Left colon (tissue), 2 donors: ENCODE results near the gene LYRM4. TPM values are rescaled to one million over a fixed set of nuclear protein-coding genes. Genes with fewer than 3 reads are reported as not detected.

Experiments
- ATAC-seq: fragments of 200-7000 bp; cut with Tn5 transposase; one replicate; pipeline ENCODE4 v1.9.1; 2020; ENCODE audit warnings: mild to moderate bottlenecking, moderate library complexity
- DNase-seq, 2 donors: peaks; one replicate each; pipeline ENCODE4 v3.0.0-alpha.2; 2020
- intact Hi-C, 2 donors: fragments of 100-400 bp; cut with DNase I in 1 of 2; cut with micrococcal nuclease in 1 of 2; formaldehyde crosslinking; loops; one replicate each; pipeline versions ENCODE4 v1.11.2 to v1.14.0; 2022; cut with DNase I, micrococcal nuclease
- total RNA-seq, 2 donors: library from RNA; stranded (reverse); fragmentation: NEBNext Ultra II Directional; extraction: Animal tissue kit (Norgen Biotek cat#: 25700); gene quantifications; one replicate each; pipeline ENCODE4 v1.2.1, GENCODE V29; 2021
- donor health status: DM: no; HTN: no; CAD: no.
- donor health status: DM: yes; HTN: yes; CAD: no.

LYRM4 gene
- total RNA-seq, 2 donors from 2014 or later, result 12.1 to 12.5 TPM

- ATAC-seq, result peak; percentile 41
- intact Hi-C loops, result no loop called here
- DNase-seq, result no peak
Observed at GRCh38 chr6:5215159-5215558, 45.6 kb downstream of the LYRM4 start.

- ATAC-seq (peak; percentile 56), DNase-seq (peak in 1 of 2 donors; percentile 35)
- intact Hi-C loops, result no loop called here
Observed at GRCh38 chr6:5214570-5215052, 46.1 kb downstream of the LYRM4 start.

- DNase-seq (no peak), ATAC-seq (no peak)
- intact Hi-C loops, result no loop called here
Observed at GRCh38 chr6:5213836-5214235, 46.9 kb downstream of the LYRM4 start.

- no peak for DNase-seq
- intact Hi-C loops, result no loop called here
- no peak for ATAC-seq
Observed at GRCh38 chr6:5211492-5211891, 49.3 kb downstream of the LYRM4 start.

- intact Hi-C loops, result no loop called here
- no peak for ATAC-seq
- DNase-seq, result no peak
Observed at GRCh38 chr6:5208471-5208971, 52.2 kb downstream of the LYRM4 start.

- ATAC-seq, result no peak
- intact Hi-C loops, result no loop called here
- no peak for DNase-seq
Observed at GRCh38 chr6:5208057-5208456, 52.7 kb downstream of the LYRM4 start.

GRCh38 chr6:5206920-5207561, 53.7 kb downstream of the LYRM4 start:
- ATAC-seq (no peak), DNase-seq (no peak)
- intact Hi-C loops, result no loop called here

GRCh38 chr6:5205877-5206850, 54.6 kb downstream of the LYRM4 start:
- DNase-seq (peak in 1 of 2 donors; percentile 21), ATAC-seq (no peak)
- intact Hi-C loops, result no loop called here

- no peak for DNase-seq
- intact Hi-C loops, result no loop called here
- ATAC-seq, result no peak
Observed at GRCh38 chr6:5205035-5205507, 55.7 kb downstream of the LYRM4 start.

- DNase-seq (no peak), ATAC-seq (no peak)
- intact Hi-C loops, result no loop called here
Observed at GRCh38 chr6:5204376-5204775, 56.4 kb downstream of the LYRM4 start.

- no peak for ATAC-seq
- intact Hi-C loops, result no loop called here
- no peak for DNase-seq
Observed at GRCh38 chr6:5203546-5203945, 57.2 kb downstream of the LYRM4 start.

- DNase-seq, result no peak
- intact Hi-C loops, result no loop called here
- no peak for ATAC-seq
Observed at GRCh38 chr6:5202941-5203340, 57.8 kb downstream of the LYRM4 start.

GRCh38 chr6:5202206-5202605, 58.5 kb downstream of the LYRM4 start:
- no peak for ATAC-seq
- intact Hi-C loops, result no loop called here
- no peak for DNase-seq

- ATAC-seq, result no peak
- no peak for DNase-seq
- intact Hi-C loops, result no loop called here
Observed at GRCh38 chr6:5201271-5201670, 59.5 kb downstream of the LYRM4 start.

- no peak for DNase-seq
- no peak for ATAC-seq
- intact Hi-C loops, result no loop called here
Observed at GRCh38 chr6:5199702-5200101, 61.0 kb downstream of the LYRM4 start.

GRCh38 chr6:5199283-5199682, 61.5 kb downstream of the LYRM4 start:
- intact Hi-C loops, result no loop called here
- DNase-seq (no peak), ATAC-seq (no peak)

GRCh38 chr6:5197084-5197483, 63.7 kb downstream of the LYRM4 start:
- intact Hi-C loops, result no loop called here
- DNase-seq (no peak), ATAC-seq (no peak)

GRCh38 chr6:5192135-5192794, 68.5 kb downstream of the LYRM4 start:
- intact Hi-C loops, result no loop called here
- DNase-seq, result no peak
- ATAC-seq, result no peak

GRCh38 chr6:5191722-5192121, 69.0 kb downstream of the LYRM4 start:
- no peak for ATAC-seq
- intact Hi-C loops, result no loop called here
- no peak for DNase-seq
